Activated CD4-positive, alpha-beta T cell treated with anti-CD3 and anti-CD28 coated beads, Interleukin-2, amount 50 U/mL, for 4 hours (primary cell): ENCODE measurements around the gene UGP2.
A peak's percentile ranks its signal among the peaks of the same experiment; 100 is the strongest.
"Not testable (repeated sequence)": the region's sequence is repeated elsewhere in the genome, so short reads cannot be mapped to it uniquely, and the experiment has no call there.

ENCODE experiments used
- DNase-seq, 2 experiments: peaks; one replicate each; pipeline ENCODE4 v3.0.0-alpha.2; 2020

The UGP2 gene

DNA sequence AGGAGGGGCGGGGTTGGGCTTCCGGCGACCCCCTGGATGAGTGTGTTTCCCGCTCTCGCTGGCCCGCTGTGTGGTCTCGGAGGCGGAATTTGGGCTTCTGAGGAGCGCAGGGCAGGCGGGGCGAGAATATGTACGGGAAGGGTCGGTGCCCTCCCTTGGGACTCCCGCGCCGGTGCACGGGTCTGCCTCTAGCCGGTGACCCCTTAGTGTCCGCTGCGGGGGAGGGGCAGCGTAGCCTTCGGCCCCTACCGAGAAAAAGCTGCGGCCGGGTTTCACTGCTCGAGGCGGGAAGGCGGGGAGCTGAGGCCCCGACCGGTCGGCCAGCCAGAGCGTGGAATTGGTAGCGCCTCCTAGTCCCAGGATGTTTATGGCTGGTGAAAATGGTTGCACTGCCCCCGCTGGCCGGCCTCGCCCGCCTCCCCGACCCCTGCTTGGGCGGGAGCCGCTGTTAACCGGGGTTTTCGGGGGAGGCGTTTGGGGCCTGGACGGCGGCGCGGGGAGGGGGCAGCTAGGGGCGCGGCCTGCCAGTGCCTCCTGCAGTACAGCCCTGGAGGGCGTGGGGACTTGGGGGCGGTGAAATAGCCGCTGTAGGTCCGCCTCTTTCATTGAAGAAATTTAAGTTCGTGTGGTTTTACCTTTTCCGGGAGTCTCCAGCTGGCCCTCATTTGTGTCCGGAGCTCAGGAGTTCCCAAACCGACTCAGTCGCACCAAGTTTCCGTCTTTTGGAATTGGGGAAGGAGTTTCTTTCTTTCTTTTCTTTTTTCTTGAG, at the start of gene UGP2:
UGP2 (plus strand) TSS at position 643 of the 769 bp plus-strand sequence. CDS start 290 bp downstream, outside the sequence.
- DNase-seq, result peak; percentile 71 to 80

- no peak for DNase-seq
Observed at GRCh38 chr2:63792530-63792929, 49.2 kb upstream of the UGP2 start.

- DNase-seq, result no peak
Observed at GRCh38 chr2:63796366-63796765, 45.3 kb upstream of the UGP2 start.

GRCh38 chr2:63796796-63797195, 44.9 kb upstream of the UGP2 start:
- no peak for DNase-seq

DNA sequence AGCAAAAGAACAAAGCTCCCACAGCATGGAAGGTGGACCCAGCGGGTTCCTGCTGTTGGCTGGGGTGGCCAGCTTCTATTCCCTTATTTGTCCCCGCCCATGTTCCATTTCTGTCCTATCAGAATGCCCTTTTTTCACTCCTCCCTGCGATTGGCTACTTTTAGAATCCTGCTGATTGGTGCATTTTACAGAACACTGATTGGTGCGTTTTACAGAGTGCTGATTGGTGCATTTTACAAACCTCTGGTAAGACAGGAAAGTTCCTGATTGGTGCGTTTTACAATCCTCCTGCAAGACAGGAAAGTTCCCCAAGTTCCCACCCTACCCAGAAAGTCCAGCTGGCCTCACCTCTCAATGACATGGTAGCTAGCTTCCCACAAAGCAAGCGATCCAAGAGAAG, 40.2 kb upstream of the UGP2 start:
- DNase-seq, result no peak

GRCh38 chr2:63805412-63805811, 36.3 kb upstream of the UGP2 start:
- DNase-seq, result no peak

DNA sequence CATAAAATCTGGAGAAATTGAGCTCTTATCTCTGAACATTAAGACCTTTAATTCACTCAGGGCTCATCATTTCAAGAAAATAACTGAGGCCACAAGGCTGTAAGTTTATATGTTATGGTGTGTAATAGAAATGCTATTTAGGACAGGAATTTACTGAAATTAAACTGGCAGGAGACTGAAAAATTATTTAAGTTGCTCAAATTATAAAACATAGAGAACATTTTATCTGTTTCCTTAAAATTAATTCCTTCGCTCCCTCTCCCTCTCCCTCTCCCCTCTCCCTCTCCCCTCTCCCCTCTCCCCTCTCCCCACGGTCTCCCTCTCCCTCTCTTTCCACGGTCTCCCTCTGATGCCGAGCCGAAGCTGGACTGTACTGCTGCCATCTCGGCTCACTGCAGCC, 33.7 kb upstream of the UGP2 start:
- not testable (repeated sequence) for DNase-seq

GRCh38 chr2:63808911-63809310, 32.8 kb upstream of the UGP2 start:
- not testable (repeated sequence) for DNase-seq

GRCh38 chr2:63811063-63811462, 30.6 kb upstream of the UGP2 start:
- DNase-seq, result no peak

DNA sequence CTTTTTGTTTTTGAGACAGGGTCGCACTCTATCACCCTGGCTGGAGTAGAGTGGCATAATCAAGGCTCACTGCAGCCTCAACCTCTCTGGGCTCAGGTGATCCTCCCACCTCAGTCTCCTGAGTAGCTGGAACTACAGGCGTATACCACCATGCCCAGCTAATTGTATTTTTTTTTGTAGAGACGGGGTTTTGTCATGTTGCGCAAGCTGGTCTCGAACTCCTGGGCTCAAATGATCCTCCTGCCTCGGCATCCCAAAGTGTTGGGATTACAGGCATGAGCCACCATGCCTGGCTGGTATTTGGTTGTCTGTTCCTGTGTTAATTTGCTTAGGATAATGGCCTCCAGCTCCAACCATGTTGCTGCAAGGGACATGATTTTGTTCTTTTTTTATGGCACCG, 29.8 kb upstream of the UGP2 start:
- DNase-seq, result not testable (repeated sequence)

DNA sequence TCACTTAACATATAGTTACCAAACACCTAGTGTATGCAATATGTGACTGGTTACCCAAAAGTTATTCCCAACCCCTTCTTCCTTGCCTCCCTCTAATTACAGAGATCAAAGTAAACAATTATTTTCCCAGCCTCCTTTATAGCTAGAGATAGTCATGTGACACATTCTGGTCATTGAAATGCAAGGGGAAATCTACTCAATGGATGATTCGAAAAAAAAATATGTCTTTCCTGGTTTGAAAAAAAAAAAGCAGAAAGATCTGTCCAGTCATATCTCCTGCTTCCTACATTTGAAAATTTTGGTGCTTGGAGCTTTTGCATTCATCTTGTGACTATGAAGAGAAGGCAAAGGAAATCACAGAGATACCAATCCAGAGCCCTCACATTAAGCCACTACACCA, 27.6 kb upstream of the UGP2 start:
- DNase-seq, result no peak

DNA sequence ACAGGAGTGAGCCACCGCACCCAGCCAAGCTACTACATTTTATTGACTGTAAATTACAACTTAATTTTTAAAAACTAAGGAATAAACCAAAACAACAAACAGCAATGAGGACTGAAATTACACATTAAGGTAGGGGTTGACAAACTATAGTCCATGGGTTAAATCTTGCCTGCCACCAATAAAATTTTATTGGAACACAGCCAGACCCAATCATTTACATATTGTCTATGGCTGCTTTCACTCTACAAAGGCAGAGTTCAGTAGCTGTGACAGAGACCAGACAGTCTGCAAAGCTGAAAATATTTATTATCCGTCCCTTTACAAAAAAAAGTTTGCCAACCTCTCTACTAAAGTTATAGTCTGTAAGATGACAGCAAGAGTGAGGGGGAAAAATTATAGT, 24.3 kb upstream of the UGP2 start:
- DNase-seq, result no peak

GRCh38 chr2:63818271-63818670, 23.4 kb upstream of the UGP2 start:
- DNase-seq, result no peak

- no peak for DNase-seq
Observed at GRCh38 chr2:63819256-63819655, 22.4 kb upstream of the UGP2 start.

DNA sequence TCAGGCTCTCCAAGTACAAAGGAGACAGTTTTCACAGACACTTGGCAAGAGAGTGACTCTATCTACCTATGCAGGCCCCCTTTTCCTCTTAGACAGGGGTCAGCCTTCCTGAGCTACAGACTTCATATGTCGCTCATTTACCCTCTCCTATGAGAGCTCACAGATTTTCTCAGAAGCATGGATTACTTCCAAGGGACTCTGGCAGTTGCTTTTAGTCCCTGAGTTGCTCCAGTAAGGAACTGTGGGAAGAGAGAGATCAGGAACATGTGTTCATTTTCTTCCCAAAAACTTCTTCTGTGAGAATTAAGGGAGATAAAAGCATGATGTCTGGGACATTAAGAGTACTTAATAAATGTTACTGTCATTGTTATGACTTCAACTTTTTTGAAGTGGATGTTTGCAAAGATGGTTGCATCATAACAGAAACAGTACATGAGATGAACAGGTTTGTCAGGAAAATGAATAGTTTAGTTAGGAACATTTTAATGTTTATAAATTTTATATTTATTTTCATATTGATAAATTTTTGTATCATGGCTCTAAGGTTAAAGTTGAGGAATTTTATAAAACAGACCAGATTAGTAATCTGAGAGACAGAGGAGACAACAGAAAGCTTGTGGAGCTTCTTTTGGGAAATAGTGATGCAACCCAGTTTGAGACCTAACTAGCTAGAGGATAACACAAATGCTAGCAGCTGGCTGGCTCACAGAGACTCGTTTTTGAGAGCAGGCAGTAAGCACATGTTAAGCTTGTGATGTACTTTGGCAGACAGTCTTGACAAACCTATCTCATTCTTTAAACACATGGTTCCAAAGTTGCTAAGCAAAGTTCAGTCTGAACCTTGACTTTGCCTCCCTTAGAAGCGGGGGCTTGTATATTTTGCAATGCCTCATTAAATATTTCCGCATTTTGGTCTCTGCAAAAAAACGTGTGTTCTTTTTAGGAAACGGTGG, 21.7 kb upstream of the UGP2 start:
- DNase-seq, result no peak

DNA sequence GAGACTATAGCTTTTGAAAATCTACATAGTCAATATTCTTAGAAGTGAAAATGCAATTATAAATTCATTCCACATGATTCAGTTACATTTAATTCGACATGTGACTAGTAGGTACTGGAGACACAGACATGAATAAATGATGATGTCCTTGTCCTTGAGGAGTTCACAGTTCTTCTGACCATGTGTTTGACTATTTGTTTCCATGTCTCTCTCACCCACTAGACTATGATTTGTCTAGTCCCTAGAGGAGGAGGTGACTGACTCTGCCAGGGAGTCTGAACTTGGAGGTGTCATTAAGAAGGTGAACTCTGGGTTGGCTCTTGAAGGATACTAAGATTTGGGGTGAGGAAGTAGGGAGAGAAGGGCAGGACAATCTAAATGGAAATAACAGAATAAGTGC, 20.7 kb upstream of the UGP2 start:
- DNase-seq, result no peak

DNA sequence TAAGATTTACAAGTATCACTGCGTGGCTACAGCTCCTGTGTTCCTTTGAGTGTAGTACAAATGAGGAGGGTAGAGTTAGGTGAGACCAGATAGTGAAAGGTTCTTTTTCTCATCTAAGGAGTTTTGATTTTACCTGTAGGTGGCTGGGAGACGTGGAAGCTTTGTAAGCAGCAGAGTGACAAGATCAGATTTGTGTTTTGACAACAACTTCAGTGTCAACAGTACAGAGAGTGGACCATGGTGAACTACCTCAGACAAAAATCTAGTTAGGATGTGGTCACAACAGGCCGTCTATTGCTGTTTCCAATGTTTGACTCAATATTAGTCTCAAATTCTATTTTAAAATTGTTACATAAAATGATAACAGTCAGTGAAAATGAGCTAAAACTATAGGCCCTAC, 20.3 kb upstream of the UGP2 start:
- DNase-seq, result no peak

DNA sequence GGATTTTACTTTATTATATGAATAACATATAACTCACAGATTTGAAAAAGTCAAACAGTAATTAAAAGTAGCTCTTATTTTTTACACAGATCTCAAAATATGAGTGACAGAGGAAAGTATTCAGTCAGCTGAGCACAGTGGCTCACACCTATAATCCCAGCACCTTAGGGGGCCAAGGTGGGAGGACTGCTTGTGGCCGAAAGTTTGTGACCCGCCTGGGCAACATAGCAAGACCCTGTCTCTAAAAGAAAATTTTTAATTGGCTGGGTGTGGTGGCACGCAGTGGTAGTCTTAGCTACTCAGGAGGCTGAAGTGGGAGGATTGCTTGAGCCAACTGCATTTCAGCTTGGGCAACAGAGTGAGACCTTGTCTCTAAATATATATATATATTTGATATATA, 19.2 kb upstream of the UGP2 start:
- no peak for DNase-seq

DNA sequence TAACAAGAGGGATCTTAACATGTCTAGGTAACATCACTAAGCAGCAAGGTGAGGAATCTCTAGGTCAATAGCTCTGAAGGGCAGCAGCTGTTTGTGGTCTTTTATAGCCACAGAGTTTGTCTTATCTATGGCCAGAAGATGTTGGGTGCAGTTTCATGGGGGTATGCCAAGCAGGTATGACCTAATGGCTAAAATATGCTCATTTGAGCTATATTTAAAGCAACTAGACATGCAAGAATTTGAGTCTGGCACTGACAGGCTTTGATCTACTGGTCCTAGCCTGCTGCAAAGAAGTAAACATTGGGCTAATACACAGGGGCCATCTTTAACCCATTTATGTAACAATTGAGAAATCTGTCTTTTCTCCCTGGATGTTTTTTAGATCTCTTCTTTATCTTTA, 13.9 kb upstream of the UGP2 start:
- DNase-seq, result no peak

- no peak for DNase-seq
Observed at GRCh38 chr2:63831176-63831575, 10.5 kb upstream of the UGP2 start.

DNA sequence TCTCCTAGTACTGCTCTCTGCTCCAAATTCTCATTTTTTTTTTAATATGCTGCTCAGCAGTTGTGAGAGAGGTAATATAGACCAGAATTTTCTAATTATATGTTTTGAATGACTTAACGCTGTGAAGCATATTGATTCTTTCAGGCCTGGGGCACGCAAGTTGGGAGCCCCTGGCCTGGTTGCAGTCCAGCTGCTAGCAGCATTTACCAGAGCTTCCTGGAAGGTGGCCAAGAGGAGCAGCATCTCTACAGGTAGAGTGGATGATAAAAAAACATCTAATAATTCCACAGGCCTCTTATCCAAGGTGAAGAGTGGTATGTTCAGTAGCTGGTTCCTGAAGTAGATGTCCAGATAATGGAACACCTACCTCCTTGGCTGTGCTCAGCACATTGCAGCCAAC, 7.3 kb upstream of the UGP2 start:
- DNase-seq, result no peak

DNA sequence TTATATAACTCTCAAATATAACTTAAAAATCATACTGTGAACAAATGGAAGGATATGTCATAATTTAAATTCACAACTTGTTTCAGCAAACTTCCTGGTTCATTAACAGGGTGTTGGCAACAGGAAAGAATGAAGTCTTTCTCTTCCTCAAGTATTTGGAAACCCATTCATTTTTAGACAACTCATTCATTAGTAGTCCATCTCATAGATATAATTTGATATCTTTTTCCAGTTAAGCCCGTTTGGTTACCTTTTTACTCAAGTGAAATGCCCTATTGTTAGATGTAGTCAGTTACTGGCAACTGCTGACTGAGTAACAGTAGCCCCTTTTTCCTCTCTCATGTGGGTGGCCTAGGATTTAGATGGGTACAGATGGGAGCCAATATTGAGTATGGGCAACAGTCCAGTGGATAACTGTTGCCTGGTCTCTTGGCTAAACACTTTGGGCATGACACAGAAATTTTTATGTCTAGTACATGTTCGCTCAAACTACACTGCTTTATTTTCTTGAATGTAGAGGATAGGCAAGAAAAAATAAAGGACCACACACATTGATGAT, 4.6 kb upstream of the UGP2 start:
- DNase-seq, result no peak

DNA sequence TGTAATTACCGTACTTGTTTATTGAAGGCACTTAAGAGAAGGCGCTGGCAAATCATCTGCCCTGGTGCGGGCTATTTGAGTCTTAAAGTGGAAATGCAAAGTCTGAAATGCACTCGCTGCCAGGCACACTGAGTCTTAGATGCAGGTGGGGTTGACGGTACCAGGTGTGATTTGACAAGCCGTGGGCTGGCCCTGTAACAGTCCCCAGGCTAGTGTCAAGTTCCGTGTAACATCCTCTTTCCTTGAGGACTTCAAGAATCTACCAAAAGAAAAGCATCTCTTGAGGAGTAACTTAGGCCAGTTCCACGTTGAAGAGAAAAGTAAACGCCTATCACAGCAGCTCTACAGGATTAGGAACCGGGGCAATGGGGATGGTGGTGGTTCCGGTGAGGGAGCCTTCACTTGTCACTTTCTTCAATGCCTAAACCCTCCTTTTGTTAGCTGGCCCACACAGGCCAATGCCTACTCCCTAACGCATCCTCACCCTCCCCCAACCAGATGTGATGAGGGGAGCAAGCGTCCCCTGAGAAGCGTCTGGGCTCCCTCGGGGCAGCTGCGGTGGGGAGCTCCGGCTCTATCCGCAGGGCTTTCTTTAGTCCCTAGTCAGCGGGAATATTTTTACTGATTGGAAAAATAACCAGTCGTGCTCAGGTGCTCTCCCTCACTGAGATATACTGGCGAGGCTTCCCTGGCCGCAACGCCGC, 1.5 kb upstream of the UGP2 start:
- DNase-seq, result no peak
